B cell (primary cell): ENCODE results near the gene ARNT2.

ENCODE experiments used
- EZH2 ChIP-seq: IDR thresholded peaks from 2 replicates; pipeline ENCODE4 v1.6.1; 2012; ENCODE audit warnings: borderline replicate concordance, low read depth, mild to moderate bottlenecking, moderate library complexity, low read length; ENCODE audit not compliant: insufficient read depth, poor library complexity, severe bottlenecking
- TF ChIP-seq, protein P1 (sequence below): fragments of 200-600 bp; IDR thresholded peaks from one replicate; pipeline ENCODE4 v1.8.0; 2022; ENCODE audit warnings: antibody characterized with exemption, mild to moderate bottlenecking

DNA sequence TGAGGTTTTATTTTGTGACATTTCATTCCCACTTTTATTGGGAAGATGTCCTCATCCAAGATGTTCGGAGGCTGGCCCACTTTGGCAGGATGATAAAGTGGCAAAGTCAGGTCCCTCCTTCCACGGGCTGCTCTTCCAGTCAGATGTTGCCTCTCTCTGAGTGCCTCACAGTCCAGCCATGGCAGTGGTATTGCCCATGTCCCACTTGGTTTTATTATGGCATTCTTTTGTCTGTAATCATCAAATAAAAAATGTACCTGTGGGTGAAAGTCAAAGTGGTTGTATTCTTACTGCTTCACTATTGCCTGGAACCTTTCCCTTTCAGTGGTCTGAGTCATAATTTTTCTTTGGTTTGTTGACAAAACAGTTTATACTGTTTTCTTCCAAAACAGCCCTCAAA is 20.2 kb downstream of the ARNT2 start:
- TF ChIP-seq, protein P1, sequence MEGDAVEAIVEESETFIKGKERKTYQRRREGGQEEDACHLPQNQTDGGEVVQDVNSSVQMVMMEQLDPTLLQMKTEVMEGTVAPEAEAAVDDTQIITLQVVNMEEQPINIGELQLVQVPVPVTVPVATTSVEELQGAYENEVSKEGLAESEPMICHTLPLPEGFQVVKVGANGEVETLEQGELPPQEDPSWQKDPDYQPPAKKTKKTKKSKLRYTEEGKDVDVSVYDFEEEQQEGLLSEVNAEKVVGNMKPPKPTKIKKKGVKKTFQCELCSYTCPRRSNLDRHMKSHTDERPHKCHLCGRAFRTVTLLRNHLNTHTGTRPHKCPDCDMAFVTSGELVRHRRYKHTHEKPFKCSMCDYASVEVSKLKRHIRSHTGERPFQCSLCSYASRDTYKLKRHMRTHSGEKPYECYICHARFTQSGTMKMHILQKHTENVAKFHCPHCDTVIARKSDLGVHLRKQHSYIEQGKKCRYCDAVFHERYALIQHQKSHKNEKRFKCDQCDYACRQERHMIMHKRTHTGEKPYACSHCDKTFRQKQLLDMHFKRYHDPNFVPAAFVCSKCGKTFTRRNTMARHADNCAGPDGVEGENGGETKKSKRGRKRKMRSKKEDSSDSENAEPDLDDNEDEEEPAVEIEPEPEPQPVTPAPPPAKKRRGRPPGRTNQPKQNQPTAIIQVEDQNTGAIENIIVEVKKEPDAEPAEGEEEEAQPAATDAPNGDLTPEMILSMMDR = no peak
- no peak for TF ChIP-seq EZH2
